ENCODE results near the gene ACAA1.
"Not testable (repeated sequence)": the region's sequence is repeated elsewhere in the genome, so short reads cannot be mapped to it uniquely, and the experiment has no call there.

ACAA1 gene

GRCh38 chr3:38153221-38153620 lies 16.3 kb upstream of the ACAA1 start:
- DNase-seq = no peak

GRCh38 chr3:38152609-38153008 lies 15.7 kb upstream of the ACAA1 start:
- DNase-seq = no peak

- DNase-seq = no peak
Observed at GRCh38 chr3:38151667-38152265, 14.8 kb upstream of the ACAA1 start.

- no peak for DNase-seq
Observed at GRCh38 chr3:38150780-38151528, 14.0 kb upstream of the ACAA1 start.

- no peak for DNase-seq
Observed at GRCh38 chr3:38149708-38150107, 12.8 kb upstream of the ACAA1 start.

GRCh38 chr3:38148311-38148882 lies 11.5 kb upstream of the ACAA1 start:
- no peak for DNase-seq

GRCh38 chr3:38147421-38147820 lies 10.5 kb upstream of the ACAA1 start:
- DNase-seq = no peak

- DNase-seq = no peak
Observed at GRCh38 chr3:38146504-38146903, 9.6 kb upstream of the ACAA1 start.

- DNase-seq = no peak
Observed at GRCh38 chr3:38143511-38143910, 6.6 kb upstream of the ACAA1 start.

GRCh38 chr3:38142959-38143358 lies 6.0 kb upstream of the ACAA1 start:
- DNase-seq = no peak

GRCh38 chr3:38141952-38142273 lies 5.0 kb upstream of the ACAA1 start:
- DNase-seq = peak in 1 of 2 experiments; percentile 12

- DNase-seq = peak in 1 of 2 experiments; percentile 8
Observed at GRCh38 chr3:38141173-38141951, 4.4 kb upstream of the ACAA1 start.

- DNase-seq = peak in 1 of 2 experiments; percentile 18
Observed at GRCh38 chr3:38140326-38141172, 3.6 kb upstream of the ACAA1 start.

GRCh38 chr3:38139652-38140051 lies 2.7 kb upstream of the ACAA1 start:
- DNase-seq = peak in 1 of 2 experiments; percentile 22

- DNase-seq = no peak
Observed at GRCh38 chr3:38139191-38139590, 2.3 kb upstream of the ACAA1 start.

- DNase-seq = peak; percentile 89 to 90
Observed at GRCh38 chr3:38138349-38139190, 1.6 kb upstream of the ACAA1 start, which contains the start of gene MYD88. Gene MYD88 (plus strand): TSS chr3:38138661. CDS start chr3:38138701, 40 bp downstream.

GRCh38 chr3:38137615-38138348 lies 855 bp upstream of the ACAA1 start:
- DNase-seq = peak; percentile 69 to 72

GRCh38 chr3:38136393-38136776 lies 542 bp downstream of the ACAA1 start:
- peak; percentile 35 to 48 for DNase-seq

GRCh38 chr3:38135621-38136277 lies 1.2 kb downstream of the ACAA1 start:
- DNase-seq = peak in 1 of 2 experiments; percentile 34

GRCh38 chr3:38134517-38135143 lies 2.3 kb downstream of the ACAA1 start:
- DNase-seq = not testable (repeated sequence)

Measured in activated T-cell treated with anti-CD3 and anti-CD28 coated beads, Interleukin-2, amount 50 U/mL, for 48 hours (primary cell).